ENCODE data around the gene ABCC2.
"Not testable (repeated sequence)": the region's sequence is repeated elsewhere in the genome, so short reads cannot be mapped to it uniquely, and the experiment has no call there.

ABCC2 gene

DNA sequence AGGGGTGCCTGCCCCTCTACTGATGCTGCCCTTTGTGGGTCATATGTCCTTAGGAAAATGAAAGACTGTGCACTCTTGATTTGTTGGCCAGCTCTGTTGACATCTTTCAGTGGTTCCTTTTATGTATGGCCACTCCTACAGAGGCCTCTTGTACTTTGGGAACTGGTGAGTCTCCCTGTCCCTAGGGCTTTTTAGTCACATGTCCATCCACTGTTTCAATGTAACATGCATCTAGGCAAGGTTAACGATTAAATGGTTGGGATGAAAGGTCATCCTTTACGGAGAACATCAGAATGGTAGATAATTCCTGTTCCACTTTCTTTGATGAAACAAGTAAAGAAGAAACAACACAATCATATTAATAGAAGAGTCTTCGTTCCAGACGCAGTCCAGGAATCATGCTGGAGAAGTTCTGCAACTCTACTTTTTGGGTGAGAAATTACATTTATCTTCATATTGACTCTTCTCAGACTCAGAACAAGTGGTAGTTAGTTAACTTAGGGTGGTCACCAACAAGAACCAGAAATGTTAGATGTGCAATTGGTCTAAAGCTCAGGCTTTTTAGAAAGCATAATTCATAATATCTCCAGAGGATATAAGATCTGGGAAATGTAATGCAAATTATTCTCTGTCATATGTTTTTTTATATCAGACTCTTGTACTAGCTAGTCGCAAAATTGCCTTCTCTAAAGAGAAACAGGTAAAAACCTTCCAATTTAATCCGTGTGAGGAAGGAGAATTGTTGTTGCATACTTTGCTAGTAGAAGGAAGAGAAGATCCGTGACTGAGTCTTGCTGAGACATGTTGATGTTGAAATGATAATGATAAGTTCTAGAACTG is at the start of gene ABCC2:
Gene ABCC2 (plus strand): TSS at position 194 of the 840 bp plus-strand sequence. CDS start 205 bp downstream, at position 399.
- DNase-seq (ENCODE audit: insufficient read length, low spot score) (no peak), FAIRE-seq (no peak)

DNA sequence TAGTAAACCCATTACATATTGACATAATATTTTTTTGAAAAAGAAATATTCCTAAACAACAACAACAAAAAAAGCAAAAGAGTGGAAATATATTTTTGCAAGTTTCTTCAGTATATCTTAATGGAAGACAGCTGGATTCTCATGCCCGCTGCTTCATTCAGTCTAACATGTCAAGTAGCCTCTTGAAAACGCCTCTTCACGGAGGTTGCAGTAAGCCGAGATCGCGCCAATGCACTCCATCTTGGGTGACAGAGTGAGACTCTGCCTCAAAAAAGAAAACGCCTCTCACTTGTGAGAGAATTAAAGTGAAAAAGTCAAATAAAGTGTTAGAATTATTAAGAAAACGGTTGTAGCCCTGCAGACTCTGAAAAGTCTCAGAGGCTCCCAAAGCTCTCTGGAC is 49.1 kb upstream of the ABCC2 start:
- DNase-seq (ENCODE audit: insufficient read length, low spot score) (no peak), FAIRE-seq (no peak)

DNA sequence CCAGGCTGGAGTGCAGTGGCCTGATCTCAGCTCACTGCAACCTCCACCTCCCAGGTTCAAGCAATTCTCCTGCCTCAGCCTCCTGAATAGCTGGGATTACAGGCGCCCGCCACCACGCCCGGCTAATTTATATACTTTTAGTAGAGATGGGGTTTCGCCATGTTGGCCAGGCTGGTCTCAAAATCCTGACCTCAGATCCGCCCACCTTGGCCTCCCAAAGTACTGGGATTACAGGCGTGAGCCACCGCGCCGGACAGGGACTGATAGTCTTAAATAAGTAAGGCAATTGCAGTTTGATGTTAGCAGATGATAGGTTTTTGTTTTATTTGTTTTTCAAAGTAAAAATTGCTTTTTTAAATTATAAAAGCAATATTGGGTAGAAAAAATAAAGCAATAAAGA is 48.3 kb upstream of the ABCC2 start:
- not testable (repeated sequence) for FAIRE-seq; DNase-seq (ENCODE audit: insufficient read length, low spot score)

DNA sequence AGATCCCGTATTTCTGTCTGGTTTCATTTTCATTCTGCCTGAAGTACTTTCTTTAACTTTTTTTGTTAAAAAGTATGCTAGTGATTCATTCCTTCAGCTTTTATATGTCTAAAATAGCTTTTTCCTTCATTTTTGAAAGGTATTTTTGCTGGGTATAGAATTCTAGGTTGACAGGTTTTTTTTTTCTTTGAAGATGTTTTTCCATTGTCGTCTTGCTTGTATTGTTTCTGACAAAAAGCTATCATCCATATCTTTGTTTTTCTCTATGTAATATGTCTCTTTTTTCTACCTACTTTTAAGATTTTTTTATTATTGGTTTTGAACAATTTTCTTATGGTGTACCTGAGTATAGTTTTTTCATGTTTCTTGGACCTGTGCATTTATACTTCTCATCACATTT is 42.2 kb upstream of the ABCC2 start:
- DNase-seq (ENCODE audit: insufficient read length, low spot score) (no peak), FAIRE-seq (no peak)

DNA sequence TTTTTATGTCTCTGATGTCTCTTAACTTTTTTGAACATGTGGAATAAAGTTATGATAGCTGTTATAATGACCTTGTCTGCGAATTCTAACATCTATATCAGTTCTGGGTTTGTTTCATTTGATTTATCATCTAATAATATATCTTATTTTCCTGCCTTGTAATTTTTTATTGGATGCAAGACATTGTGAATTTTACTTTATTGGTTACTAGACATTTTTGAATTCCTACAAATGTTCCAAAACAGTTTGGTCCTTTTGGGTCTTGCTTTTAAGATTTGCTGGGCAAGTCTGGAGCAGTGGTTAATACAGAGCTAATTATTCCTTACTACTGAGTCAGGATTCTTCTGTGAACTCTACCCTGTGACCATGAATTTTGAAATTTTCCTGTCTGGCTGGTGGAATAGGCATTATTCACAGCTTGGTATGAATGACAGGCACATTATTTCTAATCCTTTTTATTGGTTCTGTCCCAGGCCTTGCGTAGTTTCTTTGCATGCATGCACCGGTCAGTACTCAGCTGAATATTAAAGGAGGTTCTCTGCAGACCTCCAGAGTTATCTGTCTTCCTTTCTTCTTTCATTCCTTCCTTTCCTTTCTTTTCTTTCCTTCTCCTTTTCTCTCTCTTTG is 41.4 kb upstream of the ABCC2 start:
- DNase-seq (ENCODE audit: insufficient read length, low spot score), result no peak
- FAIRE-seq, result no peak

DNA sequence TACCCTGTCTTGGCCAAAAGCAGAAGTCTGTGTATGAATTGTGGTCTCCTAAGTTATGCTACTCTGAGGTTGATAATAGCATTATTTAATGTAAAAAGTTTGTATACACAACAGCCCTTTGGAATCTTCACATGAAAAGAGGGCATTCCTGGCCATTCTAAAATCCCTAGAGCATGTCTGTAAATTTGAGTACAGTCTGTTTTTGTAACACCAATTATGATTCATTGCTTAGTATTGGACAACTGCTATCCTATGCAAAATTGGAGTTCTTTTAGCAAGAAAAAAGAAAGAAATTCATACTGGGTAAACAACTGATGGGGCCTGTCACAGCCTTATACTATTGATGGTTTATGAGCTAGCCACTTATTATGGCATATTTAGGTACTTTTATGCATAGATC is 40.2 kb upstream of the ABCC2 start:
- FAIRE-seq (no peak), DNase-seq (ENCODE audit: insufficient read length, low spot score) (no peak)

DNA sequence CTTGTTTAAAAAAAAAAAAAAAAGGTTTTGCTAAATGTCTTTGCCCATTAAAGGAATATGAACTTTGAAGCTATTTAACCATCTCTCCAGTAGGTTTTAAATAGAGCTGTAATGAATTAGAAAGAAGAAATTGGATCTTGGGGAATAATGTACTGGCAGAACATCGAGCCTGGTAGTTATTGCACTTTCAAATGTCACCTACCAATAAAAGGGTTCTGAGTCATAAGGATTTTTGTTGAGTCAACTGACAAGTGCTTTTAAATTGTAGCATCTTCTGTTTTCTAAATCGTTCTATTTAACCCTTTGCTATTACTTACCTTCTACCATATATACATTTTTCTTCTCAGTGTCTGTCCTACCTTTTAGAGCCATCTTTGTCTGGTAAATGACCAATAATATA is 39.7 kb upstream of the ABCC2 start:
- no peak for DNase-seq (ENCODE audit: insufficient read length, low spot score)
- FAIRE-seq, result no peak

DNA sequence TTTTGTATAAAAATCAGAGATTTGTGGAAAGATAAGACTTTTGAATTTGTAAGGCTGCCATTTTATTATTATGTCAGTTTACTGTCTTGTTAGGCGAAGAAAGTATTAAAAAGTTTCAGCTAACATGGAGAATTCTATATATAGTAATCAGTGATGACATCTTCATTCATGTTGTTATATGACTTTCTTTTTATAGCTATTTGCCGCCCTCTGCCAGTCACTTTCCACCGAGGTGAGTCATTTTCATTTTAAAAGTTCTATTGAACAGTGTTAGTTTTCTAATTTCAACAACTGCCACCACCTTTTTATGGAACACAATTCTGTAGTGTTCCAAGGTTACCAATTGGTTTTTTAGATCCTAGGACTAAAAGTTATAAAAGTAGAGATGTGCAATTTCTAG is 38.6 kb upstream of the ABCC2 start:
- FAIRE-seq (no peak), DNase-seq (ENCODE audit: insufficient read length, low spot score) (no peak)

DNA sequence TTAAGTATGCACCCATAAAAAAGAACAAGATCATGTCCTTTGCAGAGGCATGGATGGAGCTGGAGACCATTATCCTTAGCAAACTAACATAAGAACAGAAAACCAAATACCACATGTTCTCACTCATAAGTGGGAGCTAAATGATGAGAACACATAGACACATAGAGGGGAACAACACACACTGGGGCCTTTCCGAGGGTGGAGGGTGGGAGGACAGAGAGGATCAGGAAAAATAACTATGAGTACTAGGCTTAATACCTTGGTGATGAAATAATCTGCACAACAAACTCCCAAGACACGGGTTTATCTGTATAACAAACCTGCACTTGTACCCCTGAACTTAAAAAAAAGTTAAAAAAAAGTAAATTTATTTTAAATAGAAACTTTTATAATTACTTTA is 36.3 kb upstream of the ABCC2 start:
- not testable (repeated sequence) for FAIRE-seq

DNA sequence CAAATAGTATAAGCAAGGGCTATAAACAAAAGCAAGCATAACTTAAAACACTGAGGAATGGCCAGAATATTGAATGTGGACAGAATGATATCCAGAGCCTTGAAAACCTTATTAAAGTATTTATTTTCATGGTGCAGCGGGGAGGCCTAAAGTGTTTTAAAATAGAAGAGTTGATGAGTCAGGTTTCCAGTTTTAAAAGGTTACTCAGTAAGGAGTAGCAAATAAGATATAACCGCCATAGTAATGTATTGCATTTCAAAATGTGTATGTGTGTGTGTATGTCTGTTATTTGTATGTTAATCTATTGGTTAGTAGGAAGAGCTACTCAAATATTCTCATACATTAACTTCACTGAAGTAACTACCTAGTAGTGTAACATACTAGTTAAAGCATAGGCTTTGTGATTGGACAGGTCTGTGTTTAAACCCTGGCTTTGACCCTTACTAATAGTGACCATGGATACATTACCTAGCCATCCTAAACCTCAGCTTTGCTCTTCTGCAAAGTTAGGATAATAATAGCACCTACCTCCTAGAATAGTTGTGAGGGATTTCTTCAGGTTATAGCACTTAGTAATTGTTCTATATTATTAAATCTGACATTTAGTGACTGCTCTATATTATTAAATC is 33.5 kb upstream of the ABCC2 start:
- DNase-seq (ENCODE audit: insufficient read length, low spot score) (no peak), FAIRE-seq (no peak)

More for the DNA sequence above, 36.3 kb upstream of the ABCC2 start:
- not testable (repeated sequence) for DNase-seq (ENCODE audit: insufficient read length, low spot score)

DNA sequence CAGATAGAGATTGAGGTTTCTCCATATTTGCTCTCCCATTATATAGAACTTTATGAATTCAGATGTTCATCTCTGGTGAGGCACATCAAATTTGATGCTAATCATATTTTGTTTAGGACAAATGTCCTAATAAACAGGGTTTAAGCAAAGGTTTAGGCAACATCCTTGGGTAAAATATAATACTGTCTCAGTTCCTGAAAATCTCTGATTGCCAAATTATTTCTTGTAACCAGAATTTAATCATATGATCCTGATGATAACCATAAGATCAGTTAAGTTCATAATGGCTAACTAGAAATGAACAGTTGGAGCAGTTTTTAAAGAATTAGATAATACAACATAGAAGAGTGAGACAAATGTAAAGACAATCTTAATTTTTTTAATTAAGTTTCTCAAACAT is 31.8 kb upstream of the ABCC2 start:
- DNase-seq (ENCODE audit: insufficient read length, low spot score), result no peak
- FAIRE-seq, result no peak

DNA sequence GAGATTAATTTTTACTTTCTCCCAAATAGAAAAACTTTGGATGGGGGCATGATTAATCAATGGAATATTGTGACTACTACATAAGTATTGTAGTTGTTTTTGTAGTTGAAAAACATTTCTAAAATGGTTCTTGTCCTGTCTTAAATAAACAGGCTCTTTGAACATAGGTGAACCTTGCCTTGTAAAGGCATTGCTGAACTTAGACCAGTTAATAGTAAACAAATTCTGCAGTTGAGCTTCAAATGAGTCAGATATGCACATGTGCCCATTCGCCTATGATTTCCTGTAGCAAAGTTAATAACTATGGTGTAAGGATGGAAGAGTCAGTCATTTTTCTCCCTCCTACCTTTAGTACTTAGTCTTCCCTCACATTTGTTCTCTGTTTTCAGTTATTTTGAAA is 27.8 kb upstream of the ABCC2 start:
- no peak for DNase-seq (ENCODE audit: insufficient read length, low spot score)
- FAIRE-seq, result no peak

DNA sequence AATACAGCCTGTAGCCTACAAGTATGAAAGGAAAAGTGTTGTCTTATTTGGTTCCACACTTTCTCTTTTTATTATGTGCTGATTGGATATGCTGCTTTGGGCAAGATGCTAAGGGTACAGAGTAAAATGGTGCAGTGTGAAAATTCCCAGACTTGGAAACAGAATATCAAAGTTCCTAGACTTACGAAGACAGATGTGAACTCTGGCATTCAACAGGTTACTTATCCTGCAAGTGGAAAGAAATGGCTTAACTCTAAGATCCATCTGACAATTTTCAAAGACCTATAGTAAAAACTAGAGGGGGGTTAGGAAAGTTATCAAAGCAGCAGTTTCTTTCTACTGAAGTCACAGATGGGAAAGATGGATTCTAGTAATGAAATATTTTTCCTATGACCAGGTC is 26.3 kb upstream of the ABCC2 start:
- FAIRE-seq, result no peak
- no peak for DNase-seq (ENCODE audit: insufficient read length, low spot score)

DNA sequence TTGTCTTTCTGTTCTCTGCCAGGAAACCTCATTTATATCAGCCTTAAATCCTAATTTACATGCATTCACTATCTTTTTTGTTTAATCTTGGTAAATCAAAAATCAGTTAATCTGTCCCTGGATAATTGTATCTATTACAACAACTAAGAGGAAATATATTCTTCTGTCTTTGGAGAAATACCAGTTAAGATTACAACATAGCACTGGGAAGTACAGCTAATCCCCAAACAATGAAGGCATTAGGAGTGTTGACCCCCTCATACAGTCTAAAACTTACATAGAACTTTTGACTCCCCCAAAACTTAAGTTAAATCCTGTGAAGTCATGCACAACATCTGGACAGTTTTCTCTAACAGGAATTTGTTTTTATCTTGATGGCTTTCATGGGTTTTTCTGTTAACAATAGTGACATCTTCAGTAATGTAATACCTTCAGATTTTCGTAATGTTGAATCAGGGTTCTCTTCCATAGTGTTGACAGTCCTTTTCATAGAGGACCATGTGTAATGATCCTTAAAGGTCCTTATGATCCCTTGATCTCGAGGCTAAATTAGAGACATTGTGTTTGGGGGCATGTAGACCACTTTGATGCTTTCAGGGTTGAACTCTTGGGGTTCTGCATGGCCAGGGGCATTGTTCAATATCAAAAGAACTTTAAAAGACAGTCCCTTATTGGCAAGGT is 24.1 kb upstream of the ABCC2 start:
- FAIRE-seq (no peak), DNase-seq (ENCODE audit: insufficient read length, low spot score) (no peak)

DNA sequence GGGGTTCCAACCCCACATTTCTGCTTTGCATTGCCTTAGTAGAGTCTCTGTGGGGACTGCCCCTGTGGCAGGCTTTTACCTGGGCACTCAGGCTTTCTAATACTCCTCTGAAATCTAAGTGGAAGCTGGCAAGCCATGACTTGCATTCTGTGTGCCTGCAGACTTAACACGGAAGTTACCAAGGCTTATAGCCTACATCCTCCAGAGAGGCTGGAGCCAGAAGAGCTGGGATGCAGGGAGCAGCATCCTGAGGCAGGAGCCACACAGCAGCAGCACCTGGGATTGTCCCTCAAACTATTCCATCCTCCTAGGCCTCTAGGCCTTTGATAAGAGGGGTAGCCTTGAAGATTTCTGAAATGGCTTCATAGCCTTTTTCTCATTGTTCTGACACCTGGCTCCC is 22.1 kb upstream of the ABCC2 start:
- FAIRE-seq (no peak), DNase-seq (ENCODE audit: insufficient read length, low spot score) (no peak)

DNA sequence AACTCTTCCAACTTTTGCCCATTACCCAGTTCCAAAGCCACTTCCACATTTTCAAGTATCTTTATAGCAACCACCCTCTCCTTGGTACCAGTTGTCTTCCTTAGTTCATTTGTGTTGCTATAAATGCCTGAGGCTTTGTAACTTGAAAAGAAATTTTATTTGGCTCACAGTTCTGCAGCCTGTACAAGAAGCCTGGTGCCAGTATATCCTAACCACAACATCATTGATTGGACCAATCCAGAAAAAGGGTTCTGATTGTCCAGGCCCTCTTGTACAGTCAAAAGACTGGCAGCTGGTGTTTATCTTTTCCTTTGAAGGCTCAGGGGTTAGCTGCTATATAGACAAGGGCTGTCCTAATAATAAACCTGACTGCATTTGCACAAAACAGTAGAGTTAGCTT is 21.1 kb upstream of the ABCC2 start:
- no peak for FAIRE-seq
- no peak for DNase-seq (ENCODE audit: insufficient read length, low spot score)

DNA sequence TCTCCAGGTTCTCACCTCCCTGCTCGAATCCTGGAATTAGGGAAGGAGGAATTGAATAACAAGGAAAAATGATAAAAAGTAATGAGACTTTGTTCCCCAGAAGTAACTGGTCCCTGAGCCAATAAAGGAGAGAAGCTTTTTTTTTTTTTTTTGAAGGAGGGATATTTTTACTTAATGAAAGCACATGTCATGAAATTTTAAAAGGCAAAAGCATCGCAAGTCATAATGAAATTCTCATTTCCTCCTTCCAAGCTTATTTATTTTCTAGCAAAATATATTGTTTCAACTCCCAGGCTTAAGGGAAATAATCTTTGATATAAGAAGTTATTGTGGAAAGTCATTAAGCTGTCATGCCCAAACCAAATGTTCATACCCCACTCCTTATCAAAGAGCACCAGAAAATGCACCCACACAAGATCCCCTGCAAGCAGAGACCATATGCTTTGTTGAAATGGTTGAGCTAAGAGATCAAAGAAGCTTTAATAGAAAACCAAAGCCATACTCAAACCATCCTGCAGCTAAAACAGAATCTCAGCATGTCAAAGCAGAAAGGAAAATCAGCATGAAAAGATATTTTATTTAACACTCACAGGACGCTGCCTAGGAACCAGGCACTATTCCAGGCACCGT is 16.7 kb upstream of the ABCC2 start:
- DNase-seq (ENCODE audit: insufficient read length, low spot score), result no peak
- FAIRE-seq, result no peak

DNA sequence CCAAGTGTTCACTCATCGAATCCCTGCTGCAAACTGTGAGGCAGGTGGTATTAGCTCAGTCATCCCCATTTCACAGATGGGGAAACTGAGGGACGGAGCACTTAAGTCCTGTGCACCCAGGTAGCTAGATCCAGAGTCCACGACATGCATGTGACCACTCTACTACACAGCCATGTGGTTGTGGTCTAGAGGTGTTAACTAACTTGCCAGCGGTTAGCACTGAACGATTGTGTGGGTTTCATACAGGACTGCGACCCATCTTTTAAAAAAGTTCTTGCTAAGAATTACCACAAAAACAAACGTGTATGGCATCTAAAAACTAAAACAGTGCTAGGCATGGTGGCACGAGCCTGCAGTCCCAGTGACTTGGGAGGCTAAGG is 16.1 kb upstream of the ABCC2 start:
- DNase-seq (ENCODE audit: insufficient read length, low spot score) (no peak), FAIRE-seq (no peak)

DNA sequence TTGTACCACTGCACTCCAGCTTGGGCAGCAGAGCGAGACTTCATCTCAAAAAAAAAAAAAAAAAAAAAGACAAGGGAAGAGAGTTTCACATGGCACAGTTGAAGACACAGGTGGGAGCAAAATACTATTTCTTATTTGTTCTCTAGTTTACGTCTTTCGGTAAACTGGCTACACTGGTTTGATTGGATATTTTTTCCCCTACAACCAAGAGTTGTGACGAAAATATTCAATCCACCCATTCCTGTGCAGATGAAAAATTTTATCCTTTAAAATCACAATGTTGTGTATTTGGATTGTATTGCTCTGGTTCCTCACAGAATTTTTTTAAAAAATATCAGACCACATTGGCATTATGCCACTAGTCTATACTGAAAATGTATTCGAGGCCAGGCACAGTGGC is 14.5 kb upstream of the ABCC2 start:
- DNase-seq (ENCODE audit: insufficient read length, low spot score) (no peak), FAIRE-seq (no peak)

DNA sequence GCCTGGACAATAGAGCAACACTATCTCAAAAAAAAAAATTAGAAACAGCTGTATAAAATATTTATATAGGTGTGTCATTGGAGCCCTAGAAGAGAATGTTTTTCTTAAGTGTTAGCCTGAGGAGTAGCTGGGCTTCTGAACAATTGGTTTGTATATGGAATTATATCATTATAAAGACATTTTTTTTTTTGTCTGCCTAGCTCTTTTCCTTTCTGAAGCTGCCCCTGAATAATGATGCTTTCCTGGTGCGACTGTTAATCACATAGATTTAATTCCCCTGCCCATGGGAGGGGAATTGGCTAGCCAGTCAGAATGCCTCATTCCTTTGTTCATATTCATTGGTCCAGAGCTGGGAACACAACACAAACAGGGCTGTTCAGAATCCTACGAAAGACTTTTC is 13.9 kb upstream of the ABCC2 start:
- DNase-seq (ENCODE audit: insufficient read length, low spot score) (no peak), FAIRE-seq (no peak)

DNA sequence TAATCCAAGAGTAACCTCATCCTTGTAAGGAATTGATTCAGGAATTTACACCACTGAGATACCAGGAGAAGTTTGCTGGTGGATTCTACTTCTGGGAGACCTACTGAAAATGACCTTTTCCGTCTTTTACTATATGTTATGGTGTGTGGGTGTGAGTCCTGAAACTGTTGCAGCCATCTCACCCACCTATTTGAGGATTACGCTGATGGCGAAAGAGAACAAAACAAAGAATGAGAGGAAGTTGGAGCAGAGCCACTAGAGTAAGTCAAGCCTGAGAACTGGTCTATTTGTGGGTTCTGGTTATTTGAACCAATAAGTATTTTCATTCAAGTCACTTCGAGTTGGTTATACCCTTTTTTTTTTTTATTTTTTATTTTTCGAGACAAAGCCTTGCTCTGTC is 12.7 kb upstream of the ABCC2 start:
- no peak for FAIRE-seq
- DNase-seq (ENCODE audit: insufficient read length, low spot score), result no peak
